ENCODE data around the gene MARK4.

DNA sequence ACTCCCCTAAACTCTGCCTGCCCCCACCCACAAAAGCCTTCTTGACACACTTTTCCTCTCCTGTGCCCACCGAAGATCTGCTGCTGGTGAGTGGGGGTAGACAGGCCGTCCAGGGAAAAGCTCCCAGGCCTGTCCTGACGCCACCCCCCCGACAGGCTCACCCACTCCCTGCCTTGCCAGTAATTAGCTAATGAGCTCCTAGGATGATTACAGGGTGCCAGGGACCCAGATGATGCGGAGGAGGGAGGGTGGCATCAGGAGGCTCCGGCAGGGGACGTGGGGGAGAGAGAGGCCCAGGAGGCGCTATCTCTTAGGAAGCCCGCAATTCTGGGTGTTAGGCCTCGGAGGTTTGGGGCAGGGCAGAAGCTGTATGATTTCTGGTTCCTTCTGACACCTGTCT is 27.0 kb downstream of the MARK4 start:
- TF ChIP-seq EZH2 (IDR thresholded peaks at IDR 0.05; ENCODE audit: insufficient read depth, poor library complexity, severe bottlenecking): no peak
- no peak for TF ChIP-seq EZH2phosphoT487 (IDR thresholded peaks at IDR 0.05; ENCODE audit: insufficient read depth, low read depth)

Measured in GM23248 (cell line).